NB4 (cell line): ENCODE data around the gene CPLX1.
A peak's percentile ranks its signal among the peaks of the same experiment; 100 is the strongest.

Experiments
- DNase-seq: peaks from one replicate; pipeline ENCODE4 v3.0.0; 2010; ENCODE audit warnings: low read depth
- H3K4me3 ChIP-seq: one replicate; pipeline ENCODE4 v1.5.1; 2011; ENCODE audit warnings: mild to moderate bottlenecking, low read depth, low read length, moderate library complexity
- MYC ChIP-seq: IDR thresholded peaks from 2 replicates; pipeline ENCODE4 v1.6.1; 2011; ENCODE audit warnings: low read depth, low read length
- POLR2A ChIP-seq: IDR thresholded peaks from 2 replicates; pipeline ENCODE4 v1.6.1; 2011; ENCODE audit warnings: mild to moderate bottlenecking; ENCODE audit not compliant: insufficient read length; ENCODE audit errors: extremely low read depth
- TF ChIP-seq, protein P1 (sequence below): IDR thresholded peaks from one replicate; pipeline ENCODE4 v1.5.1; 2012; ENCODE audit warnings: low read depth, low read length
- TF ChIP-seq, protein P2 (sequence below): IDR thresholded peaks from 2 replicates; pipeline ENCODE4 v1.6.1; 2011; ENCODE audit warnings: low read depth, low read length

The CPLX1 gene

GRCh38 chr4:743463-744211 is 82.3 kb downstream of the CPLX1 start:
- TF ChIP-seq, protein P1, sequence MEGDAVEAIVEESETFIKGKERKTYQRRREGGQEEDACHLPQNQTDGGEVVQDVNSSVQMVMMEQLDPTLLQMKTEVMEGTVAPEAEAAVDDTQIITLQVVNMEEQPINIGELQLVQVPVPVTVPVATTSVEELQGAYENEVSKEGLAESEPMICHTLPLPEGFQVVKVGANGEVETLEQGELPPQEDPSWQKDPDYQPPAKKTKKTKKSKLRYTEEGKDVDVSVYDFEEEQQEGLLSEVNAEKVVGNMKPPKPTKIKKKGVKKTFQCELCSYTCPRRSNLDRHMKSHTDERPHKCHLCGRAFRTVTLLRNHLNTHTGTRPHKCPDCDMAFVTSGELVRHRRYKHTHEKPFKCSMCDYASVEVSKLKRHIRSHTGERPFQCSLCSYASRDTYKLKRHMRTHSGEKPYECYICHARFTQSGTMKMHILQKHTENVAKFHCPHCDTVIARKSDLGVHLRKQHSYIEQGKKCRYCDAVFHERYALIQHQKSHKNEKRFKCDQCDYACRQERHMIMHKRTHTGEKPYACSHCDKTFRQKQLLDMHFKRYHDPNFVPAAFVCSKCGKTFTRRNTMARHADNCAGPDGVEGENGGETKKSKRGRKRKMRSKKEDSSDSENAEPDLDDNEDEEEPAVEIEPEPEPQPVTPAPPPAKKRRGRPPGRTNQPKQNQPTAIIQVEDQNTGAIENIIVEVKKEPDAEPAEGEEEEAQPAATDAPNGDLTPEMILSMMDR, result no peak
- no peak for TF ChIP-seq POLR2A
- TF ChIP-seq, protein P2, sequence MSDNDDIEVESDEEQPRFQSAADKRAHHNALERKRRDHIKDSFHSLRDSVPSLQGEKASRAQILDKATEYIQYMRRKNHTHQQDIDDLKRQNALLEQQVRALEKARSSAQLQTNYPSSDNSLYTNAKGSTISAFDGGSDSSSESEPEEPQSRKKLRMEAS, result no peak
- peak; percentile 69 for DNase-seq

DNA sequence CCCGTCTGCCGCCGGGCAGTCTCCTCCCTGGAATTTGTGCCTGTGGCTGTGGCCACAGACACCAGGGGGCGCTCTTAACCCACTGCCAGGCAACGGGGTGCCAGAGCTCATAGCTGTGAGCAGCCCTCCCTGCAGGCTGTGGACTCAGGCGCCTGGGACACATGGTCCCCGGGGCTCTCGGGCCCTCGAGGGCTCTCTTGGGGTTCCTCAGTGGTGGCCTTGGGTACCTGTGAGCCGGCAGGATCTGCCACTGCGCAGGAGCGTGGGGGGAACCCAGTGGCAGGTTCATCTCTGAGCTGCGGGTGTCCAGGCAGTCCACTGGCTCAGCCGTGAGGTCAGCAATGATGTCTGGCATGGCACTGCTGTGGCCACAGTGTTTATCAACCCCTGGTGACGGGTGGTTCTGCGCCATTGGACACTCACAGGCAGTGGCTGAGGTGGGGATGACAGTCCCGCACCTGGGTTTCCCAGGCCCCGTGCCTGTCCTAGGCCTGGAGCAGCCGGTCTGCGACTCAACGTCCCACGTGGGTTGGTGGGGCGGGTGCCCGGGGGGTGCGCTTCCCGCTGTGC is 83.1 kb downstream of the CPLX1 start:
- H3K4me3 ChIP-seq, result no peak overlapping the region
- DNase-seq, result peak; percentile 82
- TF ChIP-seq MYC (no peak), POLR2A (no peak)
- TF ChIP-seq, protein P2, result peak; percentile 72
- TF ChIP-seq, protein P1, result peak; percentile 94

More at GRCh38 chr4:743463-744211, 82.3 kb downstream of the CPLX1 start:
- H3K4me3 ChIP-seq, result no peak overlapping the region

GRCh38 chr4:742096-742741 is 83.7 kb downstream of the CPLX1 start:
- no peak for DNase-seq
- H3K4me3 ChIP-seq, result no peak overlapping the region
- TF ChIP-seq MYC (no peak), POLR2A (no peak)
- TF ChIP-seq, protein P1, result no peak
- TF ChIP-seq, protein P2, result no peak

- no peak for DNase-seq
- H3K4me3 ChIP-seq, result no peak overlapping the region
- TF ChIP-seq, protein P1, result no peak
- no peak for TF ChIP-seq MYC
- TF ChIP-seq POLR2A, result no peak
- TF ChIP-seq, protein P2, result no peak
Measured at GRCh38 chr4:740656-741282, 85.2 kb downstream of the CPLX1 start.

GRCh38 chr4:740011-740410 is 85.9 kb downstream of the CPLX1 start:
- H3K4me3 ChIP-seq, result no peak overlapping the region
- DNase-seq, result no peak
- TF ChIP-seq, protein P2, result no peak
- TF ChIP-seq MYC, result no peak
- TF ChIP-seq, protein P1, result no peak
- no peak for TF ChIP-seq POLR2A
